GM12878 (cell line): ENCODE data around the gene RAP1B. TPM values are rescaled to one million over a fixed set of nuclear protein-coding genes. Genes with fewer than 3 reads are reported as not detected.
A peak's percentile ranks its signal among the peaks of the same experiment; 100 is the strongest.

Experiments used
- ATAC-seq: fragments of 200-7000 bp; cut with Tn5 transposase; 3 replicates; pipeline ENCODE4 v1.9.1; 2020; ENCODE audit warnings: mild to moderate bottlenecking, moderate library complexity
- BruUV-seq: library from RNA; stranded (reverse); fragments of 400-500 nt; replicated peaks from 2 replicates; lab custom pipeline; 2021; lab: Mats Ljungman, UMichigan
- CTCF ChIA-PET: fragments of 300-600 bp; sonication (Branson Sonifier 250); formaldehyde crosslinking; extraction: SDS; loops from one replicate; lab custom pipeline; 2021; ENCODE audit warnings: inconsistent platforms; lab: Yijun Ruan, JAX
- POLR2A ChIA-PET: fragments of 350-600 bp; formaldehyde crosslinking; extraction: SDS; loops from one replicate; lab custom pipeline; 2021; ENCODE audit warnings: inconsistent platforms; lab: Charles Lee
- RAD21 ChIA-PET: fragments of 300-600 bp; sonication (Branson Sonifier 250); formaldehyde crosslinking; loops from one replicate; lab custom pipeline; 2023; ENCODE audit warnings: antibody characterized with exemption; ENCODE audit not compliant: unreplicated experiment; lab: Charles Lee
- SMC1A ChIA-PET: fragments of 300-600 bp; sonication (Branson Sonifier 250); formaldehyde crosslinking; loops from one replicate; lab custom pipeline; 2023; ENCODE audit not compliant: unreplicated experiment, uncharacterized antibody; lab: Charles Lee
- DNase-seq: peaks from one replicate; pipeline ENCODE4 v3.0.0-alpha.2; 2011; ENCODE audit warnings: low read depth, low spot score
- FAIRE-seq: peaks from 3 replicates; lab custom pipeline; 2011; peaks lifted over from hg19 to GRCh38; lab: Jason Lieb, UNC
- H2AFZ ChIP-seq: 2 replicates; pipeline ENCODE4 v1.6.0; 2011; ENCODE audit warnings: low read depth, low read length, control low read depth; ENCODE audit not compliant: control insufficient read depth
- H3K27ac ChIP-seq: 2 replicates; pipeline ENCODE4 v1.5.1; 2011; ENCODE audit warnings: control low read depth; ENCODE audit not compliant: control insufficient read depth, insufficient read depth
- H3K27me3 ChIP-seq, 2 experiments: replicated peaks in 1 of 2; 2 replicates each; pipeline versions ENCODE4 v1.6.0 to v1.6.1; 2011; ENCODE audit warnings: low read length in 1 of 2; ENCODE audit not compliant: control insufficient read depth in 2 of 2, insufficient read depth in 2 of 2
- H3K36me3 ChIP-seq, 2 experiments: 2 replicates each; pipeline ENCODE4 v1.5.1; 2011; ENCODE audit warnings: low read length in 1 of 2; ENCODE audit not compliant: control insufficient read depth in 2 of 2, insufficient read depth in 2 of 2
- H3K4me1 ChIP-seq: 2 replicates; pipeline ENCODE4 v1.6.1; 2011; ENCODE audit warnings: mild to moderate bottlenecking, low read length, moderate library complexity, mixed read lengths; ENCODE audit not compliant: control insufficient read depth, insufficient read depth
- H3K4me2 ChIP-seq: 2 replicates; pipeline ENCODE4 v1.6.0; 2011; ENCODE audit warnings: control low read depth; ENCODE audit not compliant: control insufficient read depth, insufficient read depth
- H3K4me3 ChIP-seq: fragments of 200-600 bp; sonication (generic); 2 replicates; pipeline ENCODE4 v1.5.1; 2016
- H3K79me2 ChIP-seq: 2 replicates; pipeline ENCODE4 v1.6.0; 2011; ENCODE audit warnings: low read length; ENCODE audit not compliant: control insufficient read depth, insufficient read depth
- H3K9ac ChIP-seq: 2 replicates; pipeline ENCODE4 v1.8.0; 2011; ENCODE audit warnings: low read length, control low read depth, mixed read lengths; ENCODE audit not compliant: control insufficient read depth, insufficient read depth
- H3K9me3 ChIP-seq: replicated peaks from 3 replicates; pipeline ENCODE4 v1.5.1; 2011; ENCODE audit warnings: mild to moderate bottlenecking, low read length; ENCODE audit not compliant: control insufficient read depth, insufficient read depth
- H4K20me1 ChIP-seq: 2 replicates; pipeline ENCODE4 v1.6.0; 2011; ENCODE audit not compliant: control insufficient read depth, insufficient read depth
- ATF3 ChIP-seq: IDR thresholded peaks from 2 replicates; pipeline ENCODE4 v1.6.1; 2011; ENCODE audit warnings: low read depth, mild to moderate bottlenecking, low read length, moderate library complexity, borderline replicate concordance; ENCODE audit errors: extremely low read depth
- BRCA1 ChIP-seq: IDR thresholded peaks from 2 replicates; pipeline ENCODE4 v1.6.1; 2011; ENCODE audit warnings: low read depth, low read length, improper control_type of control experiment
- FOXK2 ChIP-seq: fragments of 450-650 bp; IDR thresholded peaks from 2 replicates; pipeline ENCODE4 v1.6.1; 2017; ENCODE audit warnings: mild to moderate bottlenecking, moderate library complexity
- MTA2 ChIP-seq: fragments of 450-650 bp; IDR thresholded peaks from 2 replicates; pipeline ENCODE4 v1.6.1; 2016; ENCODE audit warnings: low read depth, mild to moderate bottlenecking, moderate library complexity
- PML ChIP-seq: IDR thresholded peaks from 2 replicates; pipeline ENCODE4 v1.6.1; 2012; ENCODE audit warnings: low read length, inconsistent platforms
- STAT3 ChIP-seq: IDR thresholded peaks from 2 replicates; pipeline ENCODE4 v1.6.1; 2011; ENCODE audit warnings: low read depth, low read length, improper control_type of control experiment
- WGBS: methylation state at CpG from one replicate; pipeline ENCODE4 v1.1.6; 2016; ENCODE audit warnings: low lambda C conversion rate; ENCODE audit not compliant: insufficient replicate concordance, insufficient coverage; ENCODE audit errors: missing lambda C conversion rate; 5-methylcytosine and 5-hydroxymethylcytosine counted together
- in situ Hi-C: fragments of 300-500 bp; cut with MboI; formaldehyde crosslinking; loops from 9 replicates; pipeline ENCODE4 v1.14.3; 2018; ENCODE audit warnings: mixed read lengths
- intact Hi-C: fragments of 100-400 bp; cut with micrococcal nuclease; formaldehyde crosslinking; loops from one replicate; pipeline ENCODE4 v1.14.2; 2022; ENCODE audit not compliant: unreplicated experiment
- polyA plus RNA-seq, 11 experiments: library from polyadenylated mRNA; depleted of rRNA in 4 of 11; unstranded in 6 of 11; stranded (reverse) in 5 of 11; fragments of >200 nt; fragmentation: Nextera tagmentation in 4 of 11; fragmentation: Illumina TruSeq in 1 of 11; extraction: Ambion mirVana in 4 of 11; extraction: Trizol in 1 of 11; gene quantifications; 1 replicate in 1 of 11; 2 replicates in 10 of 11; pipeline versions ENCODE4 v1.2.1 to v1.2.3, GENCODE V29; 2011 to 2016; ENCODE audit warnings: inconsistent platforms in 2 of 11, missing spikeins in 2 of 11, low read depth in 1 of 11
- total RNA-seq, 4 experiments: library from RNA; depleted of rRNA in 3 of 4; stranded (reverse); fragments of >200 nt in 3 of 4; fragmentation: Illumina TruSeq in 1 of 4; extraction: Trizol in 1 of 4; gene quantifications; 2 replicates each; pipeline versions ENCODE4 v1.2.1 to v1.2.3, GENCODE V29; 2013 to 2021
- TF ChIP-seq, protein P1 (sequence below): fragments of 450-650 bp; conservative IDR thresholded peaks from 2 replicates; pipeline ENCODE4 v1.6.1; 2017; ENCODE audit warnings: mild to moderate bottlenecking, moderate library complexity

The RAP1B gene
- total and polyA plus RNA-seq, 10 of the 15 experiments (the other 5 are each of a cell fraction or from before 2014, with no cell fraction given): 88.9 to 219 (median 127) TPM

GRCh38 chr12:68620519-68621471 lies 10.1 kb downstream of the RAP1B start:
- WGBS: 73% methylated on average over 6 of the region's 10 CpGs
- intact Hi-C loops (no loop called here), in situ Hi-C loops (loop anchor here (25.0 kb wide), 1 partner anchor 258 kb away; no protein-coding TSS in a partner anchor)
- Histone ChIP-seq H4K20me1 (peaks cover 2% of the 10 kb centered on the region), H3K4me3 (peak overlapping the region; percentile 6; the same call in 1 of the 2 replicates), H3K4me1 (peaks cover 24% of the 10 kb centered on the region), H2AFZ (no peak overlapping the region), H3K79me2 (peaks cover 100% of the 10 kb centered on the region), H3K9ac (no peak overlapping the region; the same call in 1 of the 2 replicates), H3K36me3 (peaks cover 0 to 5% of the 10 kb centered on the region in 2 experiments; a peak in 3 of 4 replicates), H3K27ac (no peak overlapping the region), H3K27me3 (no peaks in the 10 kb centered on the region), H3K4me2 (peak overlapping the region; percentile 63), H3K9me3 (peaks cover 6% of the 10 kb centered on the region; the same call in 2 of the 3 replicates)
- CTCF ChIA-PET: interaction anchor here (1.2 to 1.6 kb wide), 4 partner anchors 8 to 268 kb away, joined by 3 to 6 read pairs (median 3); no protein-coding TSS in a partner anchor
- no TSS peak for BruUV-seq
- RAD21 ChIA-PET: interaction anchor here (0.6 to 1.0 kb wide), 6 partner anchors 9 to 264 kb away, joined by 3 to 4 read pairs (median 3); partner anchors contain the start of gene NUP107
- DNase-seq (no peak), ATAC-seq (peak; percentile 18), FAIRE-seq (no peak)
- no peak for TF ChIP-seq ATF3
- no peak for TF ChIP-seq MTA2
- TF ChIP-seq PML: no peak
- TF ChIP-seq FOXK2: no peak
- TF ChIP-seq STAT3: no peak
- TF ChIP-seq, protein P1, sequence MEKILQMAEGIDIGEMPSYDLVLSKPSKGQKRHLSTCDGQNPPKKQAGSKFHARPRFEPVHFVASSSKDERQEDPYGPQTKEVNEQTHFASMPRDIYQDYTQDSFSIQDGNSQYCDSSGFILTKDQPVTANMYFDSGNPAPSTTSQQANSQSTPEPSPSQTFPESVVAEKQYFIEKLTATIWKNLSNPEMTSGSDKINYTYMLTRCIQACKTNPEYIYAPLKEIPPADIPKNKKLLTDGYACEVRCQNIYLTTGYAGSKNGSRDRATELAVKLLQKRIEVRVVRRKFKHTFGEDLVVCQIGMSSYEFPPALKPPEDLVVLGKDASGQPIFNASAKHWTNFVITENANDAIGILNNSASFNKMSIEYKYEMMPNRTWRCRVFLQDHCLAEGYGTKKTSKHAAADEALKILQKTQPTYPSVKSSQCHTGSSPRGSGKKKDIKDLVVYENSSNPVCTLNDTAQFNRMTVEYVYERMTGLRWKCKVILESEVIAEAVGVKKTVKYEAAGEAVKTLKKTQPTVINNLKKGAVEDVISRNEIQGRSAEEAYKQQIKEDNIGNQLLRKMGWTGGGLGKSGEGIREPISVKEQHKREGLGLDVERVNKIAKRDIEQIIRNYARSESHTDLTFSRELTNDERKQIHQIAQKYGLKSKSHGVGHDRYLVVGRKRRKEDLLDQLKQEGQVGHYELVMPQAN: no peak
- no peak for TF ChIP-seq BRCA1
- SMC1A ChIA-PET: interaction anchor here (0.7 to 5.7 kb wide), 18 partner anchors 7 to 269 kb away, joined by 3 to 53 read pairs (median 3); partner anchors contain the start of gene RAP1B
- POLR2A ChIA-PET: interaction anchor here (0.7 to 1.8 kb wide), 6 partner anchors 9 to 984 kb away, joined by 3 to 8 read pairs (median 4); no protein-coding TSS in a partner anchor
